Upper lobe of left lung (tissue), 4 donors: Measurements from ENCODE around the gene PPP2R2C.

Source experiments
- CTCF ChIP-seq, 6 experiments: fragments of 450-650 bp in 4 of 6; fragments of 200-600 bp in 2 of 6; sonication (generic) in 2 of 6; IDR thresholded peaks; one replicate each; pipeline ENCODE4 v1.5.1; 2016 to 2019; ENCODE audit warnings: antibody characterized with exemption in 6 of 6
- EP300 ChIP-seq, 4 donors: sonication (generic); formaldehyde crosslinking; IDR thresholded peaks; one replicate each; pipeline ENCODE4 v1.5.1; 2017; ENCODE audit warnings: antibody characterized with exemption in 4 of 4, control low read depth in 2 of 4
- POLR2A ChIP-seq, 4 donors: fragments of 450-650 bp; IDR thresholded peaks; one replicate each; pipeline ENCODE4 v1.5.1; 2016 to 2017; ENCODE audit warnings: antibody characterized with exemption in 4 of 4, mild to moderate bottlenecking in 2 of 4
- POLR2AphosphoS5 ChIP-seq, 2 donors: sonication (generic); formaldehyde crosslinking; IDR thresholded peaks; one replicate each; pipeline ENCODE4 v1.5.1; 2017; ENCODE audit warnings: antibody characterized with exemption in 2 of 2

- no peak for TF ChIP-seq POLR2AphosphoS5 (IDR thresholded peaks at IDR 0.05)
- peak; percentile 96 to 98 (median 97) for TF ChIP-seq CTCF (IDR thresholded peaks at IDR 0.05)
- TF ChIP-seq POLR2A (IDR thresholded peaks at IDR 0.05) = no peak
- TF ChIP-seq EP300 (IDR thresholded peaks at IDR 0.05) = no peak
These were observed 145.0 kb downstream of the PPP2R2C start for GRCh38 chr4:6327220-6327917.
